KMS-11 (cell line): ENCODE measurements around the gene ATXN7.

Experiments used
- H2AFZ ChIP-seq: fragments of 200-600 bp; sonication (generic); 2 replicates; pipeline ENCODE4 v1.6.1; 2016; ENCODE audit warnings: antibody characterized with exemption, mixed run types, low read depth
- H3K27ac ChIP-seq: fragments of 200-600 bp; sonication (generic); 2 replicates; pipeline ENCODE4 v1.6.1; 2016; ENCODE audit warnings: mild to moderate bottlenecking, mixed run types
- H3K27me3 ChIP-seq: fragments of 200-600 bp; sonication (generic); 2 replicates; pipeline ENCODE4 v1.6.1; 2017; ENCODE audit warnings: mild to moderate bottlenecking, low read depth, mixed run types, moderate library complexity; ENCODE audit not compliant: insufficient read depth
- H3K36me3 ChIP-seq: fragments of 200-600 bp; sonication (generic); 2 replicates; pipeline ENCODE4 v1.6.1; 2017; ENCODE audit warnings: mild to moderate bottlenecking, mixed run types; ENCODE audit not compliant: insufficient read depth
- H3K4me1 ChIP-seq: fragments of 200-600 bp; sonication (generic); 2 replicates; pipeline ENCODE4 v1.6.1; 2016; ENCODE audit warnings: mild to moderate bottlenecking, low read depth, mixed run types; ENCODE audit not compliant: poor library complexity, severe bottlenecking
- H3K4me2 ChIP-seq: fragments of 200-600 bp; sonication (generic); 2 replicates; pipeline ENCODE4 v1.7.0; 2016; ENCODE audit warnings: mild to moderate bottlenecking, mixed run types
- H3K4me3 ChIP-seq: fragments of 200-600 bp; sonication (generic); IDR thresholded peaks from 2 replicates; pipeline ENCODE4 v1.6.1; 2017; ENCODE audit warnings: low read depth, low read length, mixed read lengths; ENCODE audit not compliant: insufficient read depth
- H3K79me2 ChIP-seq: fragments of 200-600 bp; sonication (generic); 2 replicates; pipeline ENCODE4 v1.6.1; 2016; ENCODE audit warnings: low read depth, mixed run types; ENCODE audit not compliant: insufficient read depth
- H3K9ac ChIP-seq: fragments of 200-600 bp; sonication (generic); 2 replicates; pipeline ENCODE4 v1.6.1; 2016; ENCODE audit warnings: mild to moderate bottlenecking, mixed run types
- H4K20me1 ChIP-seq: fragments of 200-600 bp; sonication (generic); 2 replicates; pipeline ENCODE4 v1.6.1; 2016; ENCODE audit warnings: mild to moderate bottlenecking, mixed run types; ENCODE audit not compliant: insufficient read depth
- CTCF ChIP-seq: fragments of 200-600 bp; sonication (generic); conservative IDR thresholded peaks from 2 replicates; pipeline ENCODE4 v1.6.1; 2017; ENCODE audit warnings: low read depth, mild to moderate bottlenecking, antibody characterized with exemption, low read length, moderate library complexity, mixed read lengths

The ATXN7 gene

GRCh38 chr3:63880653-63881052 is 17.0 kb downstream of the ATXN7 start:
- peaks cover 5% of the 10 kb centered on the region for H3K4me1 ChIP-seq
- H3K4me2 ChIP-seq: no peak overlapping the region
- H3K9ac ChIP-seq: no peak overlapping the region
- no peak overlapping the region for H3K27ac ChIP-seq
- no peaks in the 10 kb centered on the region for H3K27me3 ChIP-seq
- no peaks in the 10 kb centered on the region for H3K36me3 ChIP-seq
- no peak for TF ChIP-seq CTCF
- H4K20me1 ChIP-seq: no peaks in the 10 kb centered on the region
- no peaks in the 10 kb centered on the region; the same call in 1 of the 2 replicates for H3K79me2 ChIP-seq
- H3K4me3 ChIP-seq: no peak overlapping the region
- no peak overlapping the region for H2AFZ ChIP-seq

GRCh38 chr3:63886858-63887257 is 23.2 kb downstream of the ATXN7 start:
- Histone ChIP-seq H4K20me1 (no peaks in the 10 kb centered on the region), H3K36me3 (no peaks in the 10 kb centered on the region), H3K27me3 (no peaks in the 10 kb centered on the region), H3K4me2 (no peak overlapping the region), H3K27ac (no peak overlapping the region), H3K79me2 (no peaks in the 10 kb centered on the region; the same call in 1 of the 2 replicates), H3K4me3 (no peak overlapping the region), H2AFZ (no peak overlapping the region), H3K4me1 (no peaks in the 10 kb centered on the region), H3K9ac (no peak overlapping the region)
- no peak for TF ChIP-seq CTCF

- no peak for TF ChIP-seq CTCF
- Histone ChIP-seq H3K36me3 (no peaks in the 10 kb centered on the region), H3K4me1 (peaks cover 19% of the 10 kb centered on the region), H3K4me2 (no peak overlapping the region), H3K79me2 (no peaks in the 10 kb centered on the region), H3K27ac (no peak overlapping the region), H2AFZ (no peak overlapping the region), H3K4me3 (no peak overlapping the region), H3K27me3 (no peaks in the 10 kb centered on the region), H3K9ac (no peak overlapping the region), H4K20me1 (no peaks in the 10 kb centered on the region)
These were observed 27.9 kb downstream of the ATXN7 start for GRCh38 chr3:63891518-63891917.

- no peaks in the 10 kb centered on the region for H3K79me2 ChIP-seq
- no peak overlapping the region for H3K4me2 ChIP-seq
- H3K27me3 ChIP-seq: no peaks in the 10 kb centered on the region
- no peak overlapping the region for H2AFZ ChIP-seq
- no peak overlapping the region for H3K9ac ChIP-seq
- H3K36me3 ChIP-seq: no peaks in the 10 kb centered on the region
- H3K27ac ChIP-seq: no peak overlapping the region
- peaks cover 29% of the 10 kb centered on the region for H3K4me1 ChIP-seq
- H3K4me3 ChIP-seq: no peak overlapping the region
- no peaks in the 10 kb centered on the region for H4K20me1 ChIP-seq
- TF ChIP-seq CTCF: no peak
These were observed 29.2 kb downstream of the ATXN7 start for GRCh38 chr3:63892773-63893352.
